Heart left ventricle (tissue), 16 donors: Measurements from ENCODE around the gene NR1D1. TPM values are rescaled to one million over a fixed set of nuclear protein-coding genes. Genes with fewer than 3 reads are reported as not detected.

Source experiments
- ATAC-seq, 4 donors: fragments of 200-7000 bp; cut with Tn5 transposase; one replicate each; pipeline ENCODE4 v1.9.1; 2020 to 2022; ENCODE audit warnings: moderate library complexity in 4 of 4, mild to moderate bottlenecking in 3 of 4, moderate number of reproducible peaks in 1 of 4
- DNase-seq, 5 donors: peaks; one replicate each; pipeline ENCODE4 v3.0.0-alpha.2; 2020
- H3K27ac ChIP-seq, 12 donors: fragments of 200-600 bp; sonication (generic) in 4 of 12; one replicate each; pipeline versions ENCODE4 v1.5.0 to v1.8.0; 2016 to 2022; ENCODE audit warnings: mild to moderate bottlenecking in 2 of 12
- H3K27me3 ChIP-seq, 9 donors: fragments of 200-600 bp; sonication (generic) in 2 of 9; one replicate each; pipeline versions ENCODE4 v1.5.1 to v1.8.0; 2016 to 2022; ENCODE audit warnings: mild to moderate bottlenecking in 3 of 9
- H3K36me3 ChIP-seq, 9 donors: fragments of 200-600 bp; sonication (generic) in 2 of 9; one replicate each; pipeline versions ENCODE4 v1.5.0 to v1.8.0; 2018 to 2022; ENCODE audit warnings: mild to moderate bottlenecking in 2 of 9
- H3K4me1 ChIP-seq, 12 donors: fragments of 200-600 bp; sonication (generic) in 4 of 12; one replicate each; pipeline versions ENCODE4 v1.5.0 to v1.8.0; 2016 to 2022; ENCODE audit warnings: mild to moderate bottlenecking in 3 of 12
- H3K4me3 ChIP-seq, 12 donors: fragments of 200-600 bp; sonication (generic) in 4 of 12; one replicate each; pipeline versions ENCODE4 v1.5.0 to v1.8.0; 2017 to 2022; ENCODE audit warnings: mild to moderate bottlenecking in 9 of 12, moderate library complexity in 4 of 12
- H3K9me3 ChIP-seq, 12 donors: fragments of 200-600 bp; sonication (generic) in 4 of 12; one replicate each; pipeline versions ENCODE4 v1.5.0 to v1.8.0; 2016 to 2022; ENCODE audit warnings: mild to moderate bottlenecking in 1 of 12
- CTCF ChIP-seq, 12 donors: fragments of 200-600 bp; sonication (generic) in 4 of 12; IDR thresholded peaks; one replicate each; pipeline versions ENCODE4 v1.5.0 to v1.8.0; 2018 to 2022; ENCODE audit warnings: antibody characterized with exemption in 12 of 12, mild to moderate bottlenecking in 5 of 12
- POLR2A ChIP-seq, 2 donors: fragments of 450-650 bp; IDR thresholded peaks; one replicate each; pipeline ENCODE4 v1.6.1; 2017; ENCODE audit warnings: antibody characterized with exemption in 2 of 2, mild to moderate bottlenecking in 2 of 2, moderate library complexity in 2 of 2
- WGBS, 4 donors: extraction: QIAGEN DNeasy Blood & Tissue Kit in 2 of 4; methylation state at CpG; one replicate each; pipeline versions ENCODE4 v1.1.5 to v1.1.7; 2013 to 2018; 5-methylcytosine and 5-hydroxymethylcytosine counted together
- intact Hi-C, 10 donors: fragments of 100-400 bp; cut with DNase I; formaldehyde crosslinking; loops; one replicate each; pipeline versions ENCODE4 v1.11.1 to v1.14.2; 2022
- polyA plus RNA-seq, 2 donors: library from polyadenylated mRNA; stranded (reverse); fragments of 200-250 nt; gene quantifications; one replicate each; pipeline ENCODE4 v1.2.3, GENCODE V29; 2013
- total RNA-seq, 9 donors: library from RNA; depleted of rRNA in 2 of 9; stranded (reverse); fragments of >200 nt in 2 of 9; fragmentation: NEBNext Ultra II Directional in 3 of 9; extraction: Animal tissue kit (Norgen Biotek cat#: 25700) in 3 of 9; gene quantifications; one replicate each; pipeline versions ENCODE4 v1.1.0 to v1.2.4, GENCODE V29; 2016 to 2023
- donor health status: ischemic (EF 13 %, LVEDD 7.1; RV severe dilation, severe dysfunction).
- donor health status: healthy with polysubstance abuse.
- donor health status: DM: no; HTN: yes; CAD: no.
- donor health status: DM: no; HTN: no; CAD: no.
- donor health status: ischemic (EF 25% LVEDD 6.9; RV normal size, moderate dysfunction).
- donor health status: ischemic (EF 25% LVEDD 5.7; RV mildly dilated, moderate dysfunction).
- donor health status: healthy.
- donor health status: DM: yes; HTN: yes; CAD: no.
- donor health status: ischemic (EF 35%, LVEDD 5.7; RV mildly dilated, moderate dysfunction).
- donor health status: nonischemic (EF 11% LVEDD 7.7; RV severe dilation, severe dysfunction).
- donor health status: DM: yes; HTN: yes; CAD: no.
- donor health status: PGD.
- donor health status: ischemic (EF 29% LVEDD 5.4; RV normal size, mild dysfunction).
- donor health status: nonischemic (EF 23%, LVEDD 6.1; RV moderate dilation, normal function).

NR1D1 gene
- total and polyA plus RNA-seq, 11 donors, result 5.8 to 36.1 (median 20.2) TPM

DNA sequence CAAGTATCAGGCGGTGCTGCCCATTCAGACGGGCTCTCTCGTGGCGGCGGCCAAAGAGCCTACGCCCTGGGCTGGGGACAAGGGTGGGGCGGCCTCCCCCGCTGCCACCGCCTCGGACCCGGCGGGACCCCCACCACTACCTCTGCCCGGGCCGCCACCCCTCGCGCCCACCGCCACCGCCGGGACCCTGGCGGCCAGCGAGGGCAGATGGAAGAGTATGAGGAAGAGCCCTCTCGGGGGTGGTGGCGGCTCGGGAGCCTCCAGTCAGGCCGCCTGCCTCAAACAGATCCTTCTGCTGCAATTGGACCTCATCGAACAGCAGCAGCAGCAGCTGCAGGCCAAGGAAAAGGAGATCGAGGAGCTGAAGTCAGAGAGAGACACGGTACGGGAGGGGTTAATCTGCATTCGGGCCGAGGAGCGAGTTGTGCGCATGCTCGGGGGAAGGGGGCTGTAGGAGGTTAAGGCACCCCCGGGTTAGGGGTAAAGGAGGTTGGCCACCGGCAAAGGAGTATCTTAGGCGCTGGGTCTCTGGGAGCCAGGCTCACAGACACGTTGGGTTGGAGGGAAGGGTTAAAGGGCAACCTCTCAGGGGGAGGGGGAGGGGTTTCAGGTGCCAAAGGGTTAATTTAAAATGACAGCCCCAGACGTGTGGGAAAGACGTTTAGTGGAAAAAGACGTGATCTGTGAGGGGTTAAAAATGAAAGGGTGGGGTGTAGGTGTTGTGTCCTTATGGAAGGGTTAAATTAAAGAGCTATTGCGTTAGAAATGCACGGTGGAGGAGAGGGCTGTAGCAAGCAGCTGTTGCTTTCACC is 22.8 kb upstream of the NR1D1 start:
- WGBS, 4 donors, result 0 to 1% (median 0%) methylated on average over 24 to 43 of the region's 43 CpGs
- ATAC-seq (peak; percentile 18 to 40 (median 38)), DNase-seq (peak in 4 of 5 donors; percentile 54 to 77 (median 62))
- intact Hi-C loops, result loop anchor here in 6 of 10 donors (1.0 to 5.0 kb wide), 4 partner anchors 16 to 44 kb away; partner anchors contain the start of gene CASC3 (in 4 of the 6)
- no peaks in the 10 kb centered on the region for H3K9me3 ChIP-seq
- H3K27ac ChIP-seq, result peak overlapping the region; percentile 88 to 100 (median 98)
- peak overlapping the region; percentile 67 to 100 (median 98) for H3K4me3 ChIP-seq
- H3K27me3 ChIP-seq, result no peaks in the 10 kb centered on the region
- peaks cover 0 to 38% (median 21%) of the 10 kb centered on the region in 12 donors for H3K4me1 ChIP-seq
- no peak for TF ChIP-seq POLR2A (IDR thresholded peaks at IDR 0.05)
- no peak for TF ChIP-seq CTCF (IDR thresholded peaks at IDR 0.05)
- H3K36me3 ChIP-seq, result peaks cover 2 to 32% (median 24%) of the 10 kb centered on the region in 9 donors

- peak; percentile 57 to 77 (median 70) for DNase-seq
- peak overlapping the region; percentile 88 to 100 (median 98) for H3K27ac ChIP-seq
- peak overlapping the region; percentile 67 to 100 (median 98) for H3K4me3 ChIP-seq
- peak; percentile 13 to 63 (median 58) for ATAC-seq
- no peak for TF ChIP-seq POLR2A (IDR thresholded peaks at IDR 0.05)
- peak in 5 of 12 donors; percentile 13 to 41 (median 18) for TF ChIP-seq CTCF (IDR thresholded peaks at IDR 0.05)
- intact Hi-C loops, result loop anchor here in 5 of 10 donors (2.0 to 5.0 kb wide), 3 partner anchors 16 to 45 kb away; partner anchors contain the start of gene CASC3 (in 3 of the 5)
- no peaks in the 10 kb centered on the region for H3K27me3 ChIP-seq
- 1 to 4% (median 1%) methylated on average over 20 to 95 of the region's 97 CpGs for WGBS, 4 donors
- no peaks in the 10 kb centered on the region for H3K9me3 ChIP-seq
- H3K36me3 ChIP-seq, result peaks cover 2 to 24% (median 16%) of the 10 kb centered on the region in 9 donors
- peaks cover 0 to 38% (median 21%) of the 10 kb centered on the region in 12 donors for H3K4me1 ChIP-seq
Observed at GRCh38 chr17:40122136-40122998, 22.0 kb upstream of the NR1D1 start.

DNA sequence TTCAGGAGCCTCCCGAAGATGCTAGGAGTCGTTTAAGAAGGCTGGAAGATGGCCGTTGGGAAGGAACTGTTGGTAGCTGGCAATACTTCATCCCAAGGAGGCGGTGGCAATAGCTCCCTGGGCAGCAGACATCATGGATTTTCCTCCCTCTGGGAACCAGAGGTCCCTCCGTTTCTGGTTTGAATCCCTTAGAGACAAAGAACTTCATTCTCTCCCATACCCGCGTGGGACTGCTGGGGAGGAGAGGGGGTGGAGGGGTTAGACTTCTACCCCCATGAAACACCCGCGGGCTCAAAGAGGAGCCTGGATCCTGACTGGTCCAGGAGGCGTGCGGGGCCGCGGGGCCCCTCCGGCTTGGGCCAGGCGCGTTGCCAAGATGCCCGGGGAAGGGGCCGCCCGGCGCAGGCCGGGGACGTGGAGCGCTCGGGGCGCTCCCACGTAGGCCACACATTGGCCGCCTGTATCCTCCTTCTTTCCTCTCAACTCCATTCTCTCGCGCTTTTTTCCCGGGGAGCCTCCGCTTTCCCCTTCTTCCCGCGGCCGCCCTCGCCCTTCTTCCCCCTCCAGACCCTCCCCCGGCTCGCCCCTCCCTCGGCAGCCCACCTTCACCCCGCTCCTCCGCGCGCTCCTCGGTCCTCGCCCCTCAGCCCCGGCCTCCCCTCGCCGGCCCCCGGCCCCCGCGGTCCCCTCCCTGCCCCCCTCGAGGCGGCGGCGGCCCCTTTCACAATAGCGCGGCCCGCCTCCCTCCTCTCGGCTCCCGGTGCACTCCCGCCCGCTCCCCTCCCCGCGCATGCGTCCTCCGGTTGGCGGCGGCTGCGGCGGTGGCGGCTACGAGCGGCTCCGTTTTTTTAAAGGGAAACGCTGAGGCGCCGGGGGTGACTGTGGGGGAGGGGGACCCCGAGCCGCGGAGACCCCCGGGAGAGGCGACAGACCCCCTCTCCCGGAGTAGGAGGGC is 21.1 kb upstream of the NR1D1 start, which contains the start of gene MSL1:
TSS of gene MSL1 (plus strand) at position 791 of the 955 bp plus-strand sequence. CDS start 642 bp downstream, outside the sequence.
- peak within 1 kb of the TSS; percentile 67 to 100 (median 98) for H3K4me3 ChIP-seq
- TF ChIP-seq CTCF (IDR thresholded peaks at IDR 0.05) (no peak), POLR2A (IDR thresholded peaks at IDR 0.05) (peak in 1 of 2 donors; percentile 54)
- no peaks in the 10 kb centered on the region for H3K27me3 ChIP-seq
- H3K27ac ChIP-seq, result peak within 1 kb of the TSS; percentile 88 to 100 (median 98)
- DNase-seq, result peak; percentile 90 to 94 (median 92)
- H3K4me1 ChIP-seq, result peaks cover 0 to 38% (median 21%) of the 10 kb centered on the region in 12 donors
- 1% methylated on average over 43 to 82 of the region's 82 CpGs for WGBS, 4 donors
- no peaks in the 10 kb centered on the region for H3K9me3 ChIP-seq
- intact Hi-C loops, result loop anchor here in 5 of 10 donors (2.0 to 5.0 kb wide), 3 partner anchors 17 to 46 kb away; partner anchors contain the start of gene CASC3 (in 3 of the 5)
- H3K36me3 ChIP-seq, result peaks cover 0 to 15% (median 7%) of the 10 kb centered on the region in 9 donors
- ATAC-seq, result peak; percentile 56 to 89 (median 89)
